ENCODE results near the gene PCBP4. TPM values are rescaled to one million over a fixed set of nuclear protein-coding genes. Genes with fewer than 3 reads are reported as not detected.

Gene PCBP4
- polyA plus RNA-seq, 1 donor (not counting 4 experiments of a cell fraction or from before 2014, with no cell fraction given) = 25.2 TPM

DNA sequence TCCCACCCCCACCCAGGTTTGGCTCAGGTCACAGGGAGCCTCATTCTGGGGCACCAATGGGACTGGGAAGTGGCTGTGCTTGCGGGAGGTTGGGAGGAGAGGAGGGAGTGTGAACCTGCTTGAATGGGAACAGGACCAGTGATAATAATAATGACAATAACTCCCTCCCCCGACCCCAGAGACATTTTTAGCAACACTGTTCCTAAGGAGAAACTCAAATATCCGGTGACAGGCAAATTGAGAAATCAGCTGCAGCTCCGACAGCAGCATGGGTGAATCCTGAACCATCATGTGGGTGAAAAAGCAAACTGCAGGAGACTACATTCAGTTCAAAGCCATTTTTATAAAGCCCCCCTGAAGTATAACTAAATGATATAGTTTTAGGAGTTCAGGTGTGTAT lies 40.0 kb upstream of the PCBP4 start:
- H3K27ac ChIP-seq (ENCODE audit: control insufficient read depth, insufficient read depth, low read length) = no peak overlapping the region
- no peak overlapping the region for H3K4me3 ChIP-seq (ENCODE audit: control insufficient read depth in 2 of 3, extremely low read depth in 1 of 3, insufficient read depth in 2 of 3, low read depth in 1 of 3, low read length in 3 of 3)
- DNase-seq (ENCODE audit: low read depth, low spot score) = no peak
- no peak overlapping the region for H3K9ac ChIP-seq (ENCODE audit: control insufficient read depth, extremely low read depth, insufficient read depth, low read length)
- H3K9me1 ChIP-seq (ENCODE audit: control insufficient read depth, extremely low read depth, insufficient read depth, low read length) = no peaks in the 10 kb centered on the region
- no peaks in the 10 kb centered on the region for H3K9me3 ChIP-seq (ENCODE audit: control insufficient read depth, low read depth, low read length)
- no peaks in the 10 kb centered on the region for H3K36me3 ChIP-seq (ENCODE audit: control insufficient read depth in 2 of 2, extremely low read depth in 1 of 2, insufficient read depth in 2 of 2, low read length in 2 of 2)
- H3K79me2 ChIP-seq (ENCODE audit: control insufficient read depth, insufficient read depth, low read length) = no peaks in the 10 kb centered on the region
- FAIRE-seq = no peak
- TF ChIP-seq EZH2 (IDR thresholded peaks at IDR 0.05; ENCODE audit: low read length) = no peak
- TF ChIP-seq, protein P1, sequence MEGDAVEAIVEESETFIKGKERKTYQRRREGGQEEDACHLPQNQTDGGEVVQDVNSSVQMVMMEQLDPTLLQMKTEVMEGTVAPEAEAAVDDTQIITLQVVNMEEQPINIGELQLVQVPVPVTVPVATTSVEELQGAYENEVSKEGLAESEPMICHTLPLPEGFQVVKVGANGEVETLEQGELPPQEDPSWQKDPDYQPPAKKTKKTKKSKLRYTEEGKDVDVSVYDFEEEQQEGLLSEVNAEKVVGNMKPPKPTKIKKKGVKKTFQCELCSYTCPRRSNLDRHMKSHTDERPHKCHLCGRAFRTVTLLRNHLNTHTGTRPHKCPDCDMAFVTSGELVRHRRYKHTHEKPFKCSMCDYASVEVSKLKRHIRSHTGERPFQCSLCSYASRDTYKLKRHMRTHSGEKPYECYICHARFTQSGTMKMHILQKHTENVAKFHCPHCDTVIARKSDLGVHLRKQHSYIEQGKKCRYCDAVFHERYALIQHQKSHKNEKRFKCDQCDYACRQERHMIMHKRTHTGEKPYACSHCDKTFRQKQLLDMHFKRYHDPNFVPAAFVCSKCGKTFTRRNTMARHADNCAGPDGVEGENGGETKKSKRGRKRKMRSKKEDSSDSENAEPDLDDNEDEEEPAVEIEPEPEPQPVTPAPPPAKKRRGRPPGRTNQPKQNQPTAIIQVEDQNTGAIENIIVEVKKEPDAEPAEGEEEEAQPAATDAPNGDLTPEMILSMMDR (optimal IDR thresholded peaks at IDR 0.05 in 1 of 3, IDR thresholded peaks at IDR 0.05 in 1 of 3, conservative IDR thresholded peaks at IDR 0.05 in 1 of 3; ENCODE audit: extremely low read depth in 1 of 3, insufficient read depth in 2 of 3, low read length in 3 of 3) = no peak
- H2AFZ ChIP-seq (ENCODE audit: control insufficient read depth, low read length) = no peak overlapping the region
- no peak overlapping the region for H3K4me2 ChIP-seq (ENCODE audit: control insufficient read depth, extremely low read depth, insufficient read depth, low read depth, low read length)
- H4K20me1 ChIP-seq (ENCODE audit: control insufficient read depth, extremely low read depth, insufficient read depth, low read length) = no peaks in the 10 kb centered on the region
- peaks cover 20% of the 10 kb centered on the region for H3K4me1 ChIP-seq (ENCODE audit: control insufficient read depth, extremely low read depth, insufficient read depth, low read length)
- no peaks in the 10 kb centered on the region for H3K27me3 ChIP-seq (ENCODE audit: control insufficient read depth, extremely low read depth, insufficient read depth, low read length)
- dilution Hi-C loops (cut with MboI; ENCODE audit: extremely low pct_ligation_motif_present, low sequenced_read_pairs) = no loop called here

DNA sequence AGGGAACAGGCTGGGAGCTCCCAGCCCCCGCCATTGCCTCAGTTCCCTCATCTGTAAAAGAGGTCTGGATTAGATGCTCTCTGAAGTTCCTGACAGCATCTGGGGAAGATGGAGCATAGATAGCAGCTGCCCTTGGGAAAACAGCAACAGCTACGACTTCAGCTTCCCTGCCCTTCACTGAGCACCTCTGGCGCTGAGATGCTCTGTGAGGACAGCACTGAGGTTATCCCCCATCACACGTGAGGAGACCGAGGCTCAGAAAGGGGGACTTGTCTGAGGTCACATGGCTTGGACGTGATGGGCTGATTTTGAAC lies 39.5 kb upstream of the PCBP4 start:
- H3K4me2 ChIP-seq (ENCODE audit: control insufficient read depth, extremely low read depth, insufficient read depth, low read depth, low read length) = no peak overlapping the region
- TF ChIP-seq EZH2 (IDR thresholded peaks at IDR 0.05; ENCODE audit: low read length) = no peak
- TF ChIP-seq, protein P1 (optimal IDR thresholded peaks at IDR 0.05 in 1 of 3, IDR thresholded peaks at IDR 0.05 in 1 of 3, conservative IDR thresholded peaks at IDR 0.05 in 1 of 3; ENCODE audit: extremely low read depth in 1 of 3, insufficient read depth in 2 of 3, low read length in 3 of 3) = no peak
- no peaks in the 10 kb centered on the region for H3K9me3 ChIP-seq (ENCODE audit: control insufficient read depth, low read depth, low read length)
- H3K9me1 ChIP-seq (ENCODE audit: control insufficient read depth, extremely low read depth, insufficient read depth, low read length) = no peaks in the 10 kb centered on the region
- DNase-seq (ENCODE audit: low read depth, low spot score) (no peak), FAIRE-seq (no peak)
- H3K79me2 ChIP-seq (ENCODE audit: control insufficient read depth, insufficient read depth, low read length) = no peaks in the 10 kb centered on the region
- H4K20me1 ChIP-seq (ENCODE audit: control insufficient read depth, extremely low read depth, insufficient read depth, low read length) = no peaks in the 10 kb centered on the region
- H3K4me3 ChIP-seq (ENCODE audit: control insufficient read depth in 2 of 3, extremely low read depth in 1 of 3, insufficient read depth in 2 of 3, low read depth in 1 of 3, low read length in 3 of 3) = no peak overlapping the region
- peaks cover 22% of the 10 kb centered on the region for H3K4me1 ChIP-seq (ENCODE audit: control insufficient read depth, extremely low read depth, insufficient read depth, low read length)
- H3K36me3 ChIP-seq (ENCODE audit: control insufficient read depth in 2 of 2, extremely low read depth in 1 of 2, insufficient read depth in 2 of 2, low read length in 2 of 2) = no peaks in the 10 kb centered on the region
- H3K9ac ChIP-seq (ENCODE audit: control insufficient read depth, extremely low read depth, insufficient read depth, low read length) = no peak overlapping the region
- dilution Hi-C loops (cut with MboI; ENCODE audit: extremely low pct_ligation_motif_present, low sequenced_read_pairs) = no loop called here
- no peak overlapping the region for H3K27ac ChIP-seq (ENCODE audit: control insufficient read depth, insufficient read depth, low read length)
- no peaks in the 10 kb centered on the region for H3K27me3 ChIP-seq (ENCODE audit: control insufficient read depth, extremely low read depth, insufficient read depth, low read length)
- no peak overlapping the region for H2AFZ ChIP-seq (ENCODE audit: control insufficient read depth, low read length)

All from keratinocyte (primary cell).